Stimulated activated CD8-positive, alpha-beta memory T cell treated with anti-CD3 and anti-CD28 coated beads, Interleukin-2, amount 100 ng/mL, for 1 hour (primary cell): ENCODE results near the gene ZNF14.
"Not testable (repeated sequence)": the region's sequence is repeated elsewhere in the genome, so short reads cannot be mapped to it uniquely, and the experiment has no call there.

Source experiments
- DNase-seq, 2 donors: peaks; one replicate each; pipeline ENCODE4 v3.0.0-alpha.2; 2020; ENCODE audit warnings: low read depth in 2 of 2

The ZNF14 gene

GRCh38 chr19:19732579-19733501, at the start of gene ZNF14:
Gene ZNF14, minus strand, starts transcription at chr19:19733112. Its CDS starts 154 bp downstream, at chr19:19732958.
- DNase-seq: peak; percentile 77 to 83

GRCh38 chr19:19781791-19782190, 48.9 kb upstream of the ZNF14 start:
- not testable (repeated sequence) for DNase-seq

GRCh38 chr19:19778666-19779065, 45.8 kb upstream of the ZNF14 start:
- no peak for DNase-seq

- DNase-seq: no peak
Measured at GRCh38 chr19:19777692-19778091, 44.8 kb upstream of the ZNF14 start.

- peak; percentile 81 to 82 for DNase-seq
Measured at GRCh38 chr19:19776206-19777008, 43.5 kb upstream of the ZNF14 start.

- no peak for DNase-seq
Measured at GRCh38 chr19:19775891-19776205, 42.9 kb upstream of the ZNF14 start.

GRCh38 chr19:19774354-19775033, 41.6 kb upstream of the ZNF14 start:
- no peak for DNase-seq

- DNase-seq: not testable (repeated sequence)
Measured at GRCh38 chr19:19771963-19772362, 39.1 kb upstream of the ZNF14 start.

GRCh38 chr19:19769971-19770370, 37.1 kb upstream of the ZNF14 start:
- not testable (repeated sequence) for DNase-seq

GRCh38 chr19:19758164-19758563, 25.3 kb upstream of the ZNF14 start:
- DNase-seq: no peak

GRCh38 chr19:19752760-19753403, 20.0 kb upstream of the ZNF14 start:
- DNase-seq: no peak

GRCh38 chr19:19751846-19752245, 18.9 kb upstream of the ZNF14 start:
- no peak for DNase-seq

- no peak for DNase-seq
Measured at GRCh38 chr19:19750842-19751790, 18.2 kb upstream of the ZNF14 start.

- no peak for DNase-seq
Measured at GRCh38 chr19:19749908-19750841, 17.3 kb upstream of the ZNF14 start.

- no peak for DNase-seq
Measured at GRCh38 chr19:19749117-19749907, 16.4 kb upstream of the ZNF14 start.

GRCh38 chr19:19748249-19748938, 15.5 kb upstream of the ZNF14 start:
- no peak for DNase-seq

GRCh38 chr19:19747357-19748220, 14.7 kb upstream of the ZNF14 start:
- no peak for DNase-seq
